Measurements from ENCODE around the gene GUCY2C. TPM values are rescaled to one million over a fixed set of nuclear protein-coding genes. Genes with fewer than 3 reads are reported as not detected.

GUCY2C gene
- total RNA-seq, 1 donor from 2014 or later: 1.2 TPM

DNA sequence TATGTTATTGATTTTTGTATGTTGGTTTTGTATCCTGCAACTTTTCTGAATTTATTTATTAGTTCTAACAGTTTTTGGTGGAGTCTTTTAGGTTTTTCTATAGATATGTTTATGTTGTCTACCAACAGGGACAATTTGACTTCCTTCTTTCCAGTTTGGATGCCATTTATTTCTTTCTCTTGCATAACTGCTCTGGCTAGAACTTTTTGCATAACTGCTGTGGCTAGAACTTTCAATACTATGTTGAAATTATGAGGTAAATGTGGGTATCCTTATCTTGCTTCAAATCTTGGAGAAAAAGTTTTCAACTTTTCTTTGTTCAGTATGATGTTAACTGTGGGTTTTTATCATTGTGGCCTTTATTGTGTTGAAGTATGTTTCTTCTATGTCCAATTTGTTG lies 88.8 kb downstream of the GUCY2C start:
- Mint-ChIP-seq H3K9me3 (ENCODE audit: low read depth) (peaks cover 72% of the 10 kb centered on the region), H3K27me3 (no peaks in the 10 kb centered on the region), H3K4me1 (ENCODE audit: low read depth) (no peaks in the 10 kb centered on the region), H3K27ac (no peak overlapping the region), H3K4me3 (ENCODE audit: low read depth) (no peak overlapping the region), H3K36me3 (ENCODE audit: insufficient read depth) (peaks cover 18% of the 10 kb centered on the region)
- DNase-seq (ENCODE audit: low spot score, unreplicated experiment): no peak
- TF ChIP-seq, protein P1, sequence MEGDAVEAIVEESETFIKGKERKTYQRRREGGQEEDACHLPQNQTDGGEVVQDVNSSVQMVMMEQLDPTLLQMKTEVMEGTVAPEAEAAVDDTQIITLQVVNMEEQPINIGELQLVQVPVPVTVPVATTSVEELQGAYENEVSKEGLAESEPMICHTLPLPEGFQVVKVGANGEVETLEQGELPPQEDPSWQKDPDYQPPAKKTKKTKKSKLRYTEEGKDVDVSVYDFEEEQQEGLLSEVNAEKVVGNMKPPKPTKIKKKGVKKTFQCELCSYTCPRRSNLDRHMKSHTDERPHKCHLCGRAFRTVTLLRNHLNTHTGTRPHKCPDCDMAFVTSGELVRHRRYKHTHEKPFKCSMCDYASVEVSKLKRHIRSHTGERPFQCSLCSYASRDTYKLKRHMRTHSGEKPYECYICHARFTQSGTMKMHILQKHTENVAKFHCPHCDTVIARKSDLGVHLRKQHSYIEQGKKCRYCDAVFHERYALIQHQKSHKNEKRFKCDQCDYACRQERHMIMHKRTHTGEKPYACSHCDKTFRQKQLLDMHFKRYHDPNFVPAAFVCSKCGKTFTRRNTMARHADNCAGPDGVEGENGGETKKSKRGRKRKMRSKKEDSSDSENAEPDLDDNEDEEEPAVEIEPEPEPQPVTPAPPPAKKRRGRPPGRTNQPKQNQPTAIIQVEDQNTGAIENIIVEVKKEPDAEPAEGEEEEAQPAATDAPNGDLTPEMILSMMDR (IDR thresholded peaks at IDR 0.05; ENCODE audit: unreplicated experiment): no peak

DNA sequence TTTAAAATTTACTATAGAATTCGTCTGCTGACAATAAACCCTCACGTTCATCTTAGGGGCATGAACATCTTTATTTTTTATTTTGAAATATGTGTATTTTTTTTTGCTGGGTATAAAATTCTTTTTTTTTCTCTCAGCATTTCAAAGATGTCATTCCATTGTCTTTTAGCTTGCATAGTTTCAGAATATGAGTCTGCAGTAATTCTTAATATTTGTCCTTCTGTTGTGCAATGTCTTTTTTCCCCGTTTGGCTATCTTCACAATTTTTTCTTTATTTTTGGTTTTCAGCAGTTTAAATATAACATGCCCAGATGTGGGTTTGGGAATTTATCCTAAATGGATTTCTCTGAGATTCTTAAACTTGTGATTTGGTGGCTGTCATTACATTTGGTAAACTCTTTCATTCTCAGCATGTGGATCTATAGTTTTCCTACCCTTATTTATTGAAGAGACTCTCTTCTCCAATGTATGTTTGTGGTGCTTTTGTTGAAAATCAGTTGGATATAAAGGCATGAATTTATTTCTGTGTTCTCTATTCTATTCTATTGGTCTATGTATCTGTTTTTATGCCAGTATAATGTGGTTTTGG lies 90.9 kb downstream of the GUCY2C start:
- Mint-ChIP-seq H3K4me1 (ENCODE audit: low read depth) (no peaks in the 10 kb centered on the region), H3K9me3 (ENCODE audit: low read depth) (peaks cover 70% of the 10 kb centered on the region), H3K27ac (no peak overlapping the region), H3K27me3 (no peaks in the 10 kb centered on the region), H3K4me3 (ENCODE audit: low read depth) (no peak overlapping the region), H3K36me3 (ENCODE audit: insufficient read depth) (peaks cover 20% of the 10 kb centered on the region)
- DNase-seq (ENCODE audit: low spot score, unreplicated experiment): no peak
- TF ChIP-seq, protein P1 (IDR thresholded peaks at IDR 0.05; ENCODE audit: unreplicated experiment): no peak

DNA sequence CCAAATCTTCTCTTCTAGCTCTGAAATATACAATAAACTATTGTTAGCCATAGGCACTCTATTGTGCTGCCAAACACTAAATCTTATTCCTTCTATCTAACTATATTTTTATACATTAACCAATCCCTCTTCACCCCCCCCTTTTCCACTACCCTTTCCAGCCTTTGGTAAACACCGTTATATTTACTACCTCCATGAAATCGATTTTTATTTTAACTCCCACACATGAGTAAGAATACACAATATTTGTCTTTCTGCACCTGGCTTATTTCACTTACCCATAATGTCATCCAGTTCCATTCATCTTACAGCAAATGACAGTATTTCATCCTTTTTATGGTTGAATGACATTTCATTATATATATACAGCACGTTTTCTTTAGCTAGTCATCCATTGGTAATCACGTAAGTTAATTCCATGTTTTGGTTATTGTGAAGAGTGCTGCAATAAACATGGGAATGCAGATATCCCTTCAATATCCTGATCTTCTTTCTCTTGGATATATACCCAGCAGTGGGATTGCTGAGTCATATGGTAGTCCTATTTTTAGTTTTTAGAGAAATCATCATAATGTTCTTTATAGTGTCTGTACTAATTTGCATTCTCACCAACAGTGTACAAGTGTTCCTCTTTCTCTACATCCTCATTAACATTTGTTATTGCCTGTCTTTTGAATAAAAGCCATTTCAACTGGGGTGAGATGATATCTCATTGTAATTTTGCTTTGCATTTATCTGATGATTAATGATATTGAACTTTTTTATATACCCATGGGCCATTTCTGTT lies 94.5 kb downstream of the GUCY2C start:
- H3K27me3 Mint-ChIP-seq: no peaks in the 10 kb centered on the region
- DNase-seq (ENCODE audit: low spot score, unreplicated experiment): no peak
- H3K4me1 Mint-ChIP-seq (ENCODE audit: low read depth): no peaks in the 10 kb centered on the region
- TF ChIP-seq, protein P1 (IDR thresholded peaks at IDR 0.05; ENCODE audit: unreplicated experiment): no peak
- H3K27ac Mint-ChIP-seq: no peak overlapping the region
- H3K9me3 Mint-ChIP-seq (ENCODE audit: low read depth): peaks cover 64% of the 10 kb centered on the region
- peaks cover 14% of the 10 kb centered on the region for H3K36me3 Mint-ChIP-seq (ENCODE audit: insufficient read depth)
- H3K4me3 Mint-ChIP-seq (ENCODE audit: low read depth): no peak overlapping the region

DNA sequence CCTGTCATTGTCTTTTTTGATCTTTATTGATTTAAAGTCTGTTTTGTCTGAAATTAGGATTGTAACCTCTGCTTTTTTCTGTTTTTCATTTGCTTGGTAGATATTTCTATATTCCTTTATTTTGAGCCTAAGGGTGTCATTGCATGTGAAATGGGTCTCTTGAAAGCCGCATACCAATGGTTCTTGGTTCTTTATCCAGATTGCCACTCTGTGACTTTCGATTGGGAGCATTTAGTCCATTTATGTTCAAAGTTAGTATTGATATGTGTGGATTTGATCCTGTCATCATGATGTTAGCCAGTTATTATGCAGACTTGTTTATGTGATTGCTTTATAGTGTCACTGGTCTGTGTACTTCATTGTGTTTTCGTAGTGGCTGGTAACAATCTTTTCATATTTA lies 98.9 kb downstream of the GUCY2C start:
- H3K36me3 Mint-ChIP-seq (ENCODE audit: insufficient read depth): peaks cover 14% of the 10 kb centered on the region
- DNase-seq (ENCODE audit: low spot score, unreplicated experiment): no peak
- peaks cover 37% of the 10 kb centered on the region for H3K9me3 Mint-ChIP-seq (ENCODE audit: low read depth)
- no peak overlapping the region for H3K4me3 Mint-ChIP-seq (ENCODE audit: low read depth)
- H3K27me3 Mint-ChIP-seq: no peaks in the 10 kb centered on the region
- H3K27ac Mint-ChIP-seq: no peak overlapping the region
- TF ChIP-seq, protein P1 (IDR thresholded peaks at IDR 0.05; ENCODE audit: unreplicated experiment): no peak
- no peaks in the 10 kb centered on the region for H3K4me1 Mint-ChIP-seq (ENCODE audit: low read depth)

DNA sequence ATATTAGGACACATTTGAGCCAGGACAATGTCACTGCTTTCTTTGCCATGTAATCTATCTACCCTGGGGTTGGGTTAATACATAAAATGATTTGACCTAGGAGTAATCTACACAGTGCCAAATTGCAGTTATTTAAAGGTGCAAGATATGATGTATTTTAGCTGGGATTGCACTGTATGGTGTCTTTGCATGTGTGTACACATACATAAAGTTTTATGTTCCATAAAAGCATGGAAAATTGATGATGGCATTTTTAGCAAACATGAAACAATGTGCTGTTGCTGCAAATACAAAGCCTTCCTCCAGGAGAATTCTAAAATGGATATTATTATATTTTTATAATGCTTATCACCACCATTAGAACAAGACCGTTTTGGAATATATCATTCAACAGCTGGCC lies 104.7 kb downstream of the GUCY2C start:
- H3K4me3 Mint-ChIP-seq (ENCODE audit: low read depth): no peak overlapping the region
- TF ChIP-seq, protein P1 (IDR thresholded peaks at IDR 0.05; ENCODE audit: unreplicated experiment): no peak
- peaks cover 7% of the 10 kb centered on the region for H3K9me3 Mint-ChIP-seq (ENCODE audit: low read depth)
- H3K4me1 Mint-ChIP-seq (ENCODE audit: low read depth): no peaks in the 10 kb centered on the region
- H3K27ac Mint-ChIP-seq: no peak overlapping the region
- peaks cover 9% of the 10 kb centered on the region for H3K36me3 Mint-ChIP-seq (ENCODE audit: insufficient read depth)
- no peak for DNase-seq (ENCODE audit: low spot score, unreplicated experiment)
- no peaks in the 10 kb centered on the region for H3K27me3 Mint-ChIP-seq

All from progenitor cell of endocrine pancreas (in vitro differentiated cells).